NOMO-1 (cell line): ENCODE data around the gene SLCO4A1.

Experiments
- DNase-seq, 2 experiments: peaks; one replicate each; lab custom pipeline; 2025; ENCODE audit not compliant: unreplicated experiment in 2 of 2; lab: John Stamatoyannopoulos, UW

Gene SLCO4A1

DNA sequence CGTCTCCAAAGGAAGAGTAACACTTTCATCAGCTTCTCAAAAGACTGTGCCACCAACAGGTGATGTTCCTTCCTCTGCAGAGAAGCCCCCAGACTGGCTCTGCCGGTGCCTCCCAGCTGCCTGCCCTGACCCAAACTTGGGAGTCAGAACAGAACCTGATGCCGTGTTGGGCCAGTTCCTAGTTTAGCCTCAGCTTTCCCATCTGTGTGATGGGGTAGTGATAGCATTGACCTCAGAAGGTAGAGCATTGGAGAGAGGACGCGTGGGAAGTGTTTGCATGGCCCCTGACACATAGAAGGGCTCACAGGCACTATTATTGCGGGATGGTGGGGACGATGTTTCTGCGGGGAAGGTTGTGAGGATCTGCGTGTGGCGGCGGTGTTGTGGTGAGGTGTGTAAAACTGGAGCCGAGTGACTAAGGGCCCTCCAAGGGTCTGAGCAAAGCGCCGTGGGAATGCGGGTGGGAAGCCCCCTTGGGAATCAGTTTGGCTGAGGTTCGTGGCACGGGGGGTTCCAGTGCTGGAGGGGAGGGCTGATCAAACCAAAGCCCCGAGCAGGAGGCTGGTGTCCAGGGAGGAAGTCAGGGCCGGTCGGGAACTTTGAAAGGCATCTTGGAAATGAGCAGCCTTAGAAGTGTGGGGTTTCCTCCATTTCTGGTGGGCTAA lies 68.0 kb downstream of the SLCO4A1 start:
- DNase-seq = no peak

DNA sequence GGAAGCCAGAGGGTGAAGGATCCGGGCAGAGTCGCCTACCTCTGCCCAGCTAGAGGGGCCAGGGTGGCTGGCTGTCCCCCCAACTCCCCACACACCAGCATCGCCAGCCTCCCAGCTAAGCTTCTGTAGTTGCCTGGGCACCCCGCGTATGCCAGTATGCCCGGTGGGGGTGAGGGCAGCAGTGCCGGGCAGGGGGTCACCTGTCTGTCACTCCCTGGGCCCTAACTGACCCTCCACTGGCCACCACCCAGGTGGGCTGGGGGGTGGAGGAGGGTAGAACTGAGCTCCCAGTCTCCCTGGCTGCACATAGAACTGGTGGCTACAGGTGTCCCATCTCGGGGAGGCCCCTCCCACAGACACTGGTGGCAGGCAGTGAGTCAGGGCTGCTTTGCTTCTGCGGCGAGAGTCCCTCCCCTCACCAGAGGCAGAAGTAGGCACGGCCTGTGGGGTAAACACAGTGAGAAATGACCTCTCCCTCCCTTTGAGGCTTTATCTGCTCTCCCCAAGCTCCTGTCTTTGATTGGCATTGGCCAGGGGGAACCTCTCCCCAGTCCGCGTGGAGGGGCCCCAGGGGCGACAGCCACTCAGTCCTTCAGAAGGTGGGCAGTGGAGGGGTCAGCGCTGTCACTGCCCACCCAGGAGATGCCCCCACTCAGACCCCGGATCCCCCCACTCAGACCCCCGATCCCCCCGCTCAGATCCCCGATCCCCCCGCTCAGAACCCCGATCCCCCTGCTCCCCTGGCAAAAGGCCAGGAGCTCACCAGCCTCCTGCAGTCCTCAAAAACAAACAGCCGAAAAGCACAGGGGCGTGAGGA lies 68.8 kb downstream of the SLCO4A1 start:
- DNase-seq = peak; percentile 69 to 79

DNA sequence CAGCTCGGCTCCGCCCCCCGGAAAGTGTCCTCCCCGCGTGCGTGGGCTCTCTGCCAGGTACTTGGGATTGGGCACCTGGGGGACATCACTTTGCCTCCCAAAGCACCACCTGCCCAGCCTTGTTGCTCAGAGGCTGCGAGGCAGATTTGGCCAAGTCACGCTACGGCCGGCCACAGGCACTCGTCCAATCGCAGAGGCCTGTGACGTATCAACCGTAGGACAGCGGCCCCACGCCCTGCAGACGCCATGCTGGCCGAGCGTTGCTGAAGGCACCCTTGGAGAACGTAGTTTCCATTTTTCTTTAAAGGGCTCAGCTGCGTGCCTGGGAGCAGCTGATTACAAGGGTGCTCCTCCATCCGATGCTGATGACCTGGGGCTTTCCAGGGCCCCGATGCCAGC lies 69.4 kb downstream of the SLCO4A1 start:
- no peak for DNase-seq

DNA sequence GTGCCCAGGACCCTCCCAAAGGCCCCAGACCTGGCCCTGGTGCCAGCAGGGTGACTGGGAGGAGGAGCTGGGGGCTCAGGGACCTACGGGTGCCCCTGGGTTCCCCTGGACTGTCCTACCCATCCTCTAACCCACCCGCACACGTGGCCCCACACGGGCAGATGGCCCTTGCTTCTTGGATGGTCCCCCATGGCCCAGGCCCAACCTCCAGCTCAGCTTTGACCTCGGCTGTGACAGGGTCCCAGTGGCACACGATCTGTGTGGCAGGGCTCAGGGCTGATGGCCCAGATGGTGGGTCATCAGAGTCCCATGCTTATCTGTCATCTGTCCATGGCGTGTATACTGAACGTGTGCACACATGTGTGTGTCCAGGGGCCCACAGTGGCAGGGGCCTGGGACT lies 70.3 kb downstream of the SLCO4A1 start:
- DNase-seq = no peak

DNA sequence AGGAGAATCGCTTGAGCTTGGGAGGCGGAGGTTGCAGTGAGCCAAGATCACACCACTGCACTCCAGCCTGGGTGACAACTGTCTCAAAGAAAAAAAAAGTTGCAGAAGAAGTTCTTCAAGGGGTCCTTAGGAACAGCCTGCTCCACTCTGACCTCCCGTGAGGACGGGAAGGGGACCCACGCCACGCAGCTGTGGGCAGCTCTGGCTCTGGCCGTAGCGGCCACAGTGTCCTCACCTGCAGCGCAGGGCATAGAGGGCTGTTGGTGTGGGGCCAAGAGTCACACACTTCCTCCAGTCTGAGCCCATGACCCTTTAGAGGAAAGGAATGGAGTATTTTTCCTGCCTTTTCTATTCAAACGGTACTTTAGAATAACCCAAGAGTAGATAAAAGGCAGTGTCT lies 71.7 kb downstream of the SLCO4A1 start:
- no peak for DNase-seq

DNA sequence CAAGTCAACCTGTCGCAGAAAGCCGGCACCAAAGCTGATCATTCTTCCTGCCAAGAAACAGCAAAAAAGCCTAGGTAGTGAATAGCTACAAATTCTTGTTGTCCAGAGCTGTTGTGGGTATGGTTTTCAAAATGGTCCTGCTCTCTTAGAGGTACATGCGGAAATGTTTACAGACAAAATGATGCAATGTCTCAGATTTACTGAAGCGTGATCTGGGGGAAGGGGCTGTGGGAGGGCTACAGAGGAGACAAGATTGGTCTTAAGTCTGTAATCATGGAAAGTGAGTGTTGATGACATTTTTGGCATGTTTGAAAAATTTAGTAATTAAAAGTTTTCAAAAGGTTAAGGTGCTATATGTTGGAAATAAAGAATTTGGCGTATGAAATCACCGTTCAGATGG lies 72.5 kb downstream of the SLCO4A1 start:
- no peak for DNase-seq

DNA sequence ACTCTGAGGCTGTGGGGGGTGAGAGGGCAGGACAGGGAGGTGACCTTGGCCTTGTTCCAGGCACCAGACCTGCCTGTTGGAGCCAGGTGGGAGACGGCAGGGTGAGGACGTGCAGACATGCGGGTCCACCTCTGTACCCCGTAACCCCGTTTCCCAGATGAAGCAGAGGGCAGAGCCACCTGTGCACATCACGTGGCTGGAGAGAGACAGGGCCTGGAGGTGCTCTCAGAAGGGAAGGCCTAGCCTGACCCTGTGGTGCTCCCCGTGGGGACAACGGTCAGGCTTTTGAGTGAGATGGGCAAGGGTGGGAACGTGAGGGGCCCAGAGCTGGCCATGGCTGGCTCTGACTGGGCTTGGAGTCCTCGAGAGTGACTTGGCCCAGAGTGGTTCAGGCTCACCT lies 72.9 kb downstream of the SLCO4A1 start:
- no peak for DNase-seq

DNA sequence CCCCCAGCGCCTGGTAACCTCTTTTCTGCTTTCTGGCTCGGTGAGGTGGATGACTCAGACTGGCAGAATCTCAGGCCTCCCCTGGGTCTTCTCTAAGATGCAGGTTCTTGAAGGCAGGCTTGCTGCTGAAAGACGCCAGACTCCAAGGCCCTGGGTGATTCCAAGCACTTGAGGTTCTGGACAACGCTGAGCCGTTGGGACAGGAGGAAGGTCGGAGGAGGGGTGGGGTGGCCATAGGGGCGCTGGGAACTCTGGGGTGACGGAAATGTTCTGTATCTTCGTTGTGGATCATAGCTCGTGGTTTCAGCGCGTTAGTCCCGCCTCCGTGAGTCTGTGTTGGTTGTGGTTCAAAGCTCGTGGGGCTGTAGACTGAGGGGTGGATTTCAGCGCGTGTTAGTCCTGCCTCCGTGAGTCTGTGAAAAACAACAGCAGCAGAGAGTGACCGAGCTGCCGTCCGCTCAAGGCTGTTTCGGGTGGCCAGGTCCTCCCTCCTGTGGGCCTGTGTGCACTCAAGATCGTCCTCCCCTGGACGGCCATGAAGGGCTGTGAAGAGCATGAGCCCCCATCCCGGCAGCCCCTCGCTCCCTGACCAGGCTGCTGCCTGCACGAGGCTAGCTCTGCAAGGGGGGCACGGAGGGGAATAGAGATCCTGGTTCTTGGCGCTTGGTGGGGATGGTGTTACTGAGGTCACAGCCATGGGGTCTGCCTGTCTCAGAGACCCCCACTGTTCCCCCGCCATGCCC lies 74.1 kb downstream of the SLCO4A1 start:
- no peak for DNase-seq

DNA sequence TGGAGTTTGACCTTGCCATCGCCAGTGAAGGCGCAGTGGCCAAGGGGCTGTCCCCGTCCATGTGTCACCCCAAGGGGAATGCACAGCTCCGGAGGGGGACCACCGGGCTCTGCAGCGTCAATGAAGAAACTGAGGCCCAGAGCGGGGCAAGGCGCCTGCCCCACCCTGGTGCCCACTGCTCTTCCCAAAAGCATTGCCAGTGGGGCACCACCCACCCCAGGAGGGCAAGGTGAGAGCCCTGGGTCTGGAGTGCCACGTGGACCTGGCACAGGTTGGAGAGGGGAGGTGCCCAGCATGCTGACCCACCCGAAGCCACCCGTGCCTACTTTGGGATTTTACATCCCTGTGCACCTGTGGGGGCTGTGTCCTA lies 74.6 kb downstream of the SLCO4A1 start:
- DNase-seq = no peak

DNA sequence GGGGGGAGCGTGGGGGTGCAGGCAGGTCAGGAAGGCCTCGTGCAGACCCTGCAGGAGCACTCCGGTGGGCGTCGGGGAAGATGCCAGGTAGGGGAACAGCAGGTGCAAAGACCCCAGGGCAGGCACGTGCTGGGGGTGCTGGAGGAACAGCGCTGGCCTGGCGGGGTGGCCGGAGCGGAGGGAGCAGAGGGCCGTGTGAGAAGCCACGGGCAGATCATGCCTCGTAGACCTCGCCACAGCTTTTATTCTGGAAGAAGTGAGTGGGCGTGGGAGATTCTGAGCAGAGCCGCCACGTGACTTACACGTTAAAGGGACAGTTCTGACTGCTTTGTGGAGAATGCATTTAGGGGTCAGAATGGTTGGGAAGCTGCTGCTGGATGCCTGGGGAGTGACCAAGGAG lies 75.6 kb downstream of the SLCO4A1 start:
- no peak for DNase-seq

DNA sequence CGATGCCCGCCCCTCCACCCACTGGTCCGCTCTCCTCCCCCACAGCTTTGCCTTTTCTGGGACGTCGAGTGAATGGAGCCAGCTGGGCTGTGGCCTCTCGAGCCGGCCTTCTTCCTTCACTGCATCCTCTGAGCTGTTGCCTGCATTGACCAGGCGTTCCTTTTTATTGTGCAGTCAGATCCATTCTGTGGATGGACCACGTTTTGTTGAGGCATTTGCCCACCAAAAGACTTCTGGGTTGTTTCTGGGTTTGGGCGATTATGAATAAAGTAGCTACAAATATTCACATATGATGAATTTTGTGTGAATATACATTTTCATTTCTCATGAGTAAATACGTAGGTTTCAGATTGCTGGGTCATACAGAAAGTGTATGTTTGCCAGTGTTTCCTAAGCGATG lies 76.2 kb downstream of the SLCO4A1 start:
- DNase-seq = no peak

DNA sequence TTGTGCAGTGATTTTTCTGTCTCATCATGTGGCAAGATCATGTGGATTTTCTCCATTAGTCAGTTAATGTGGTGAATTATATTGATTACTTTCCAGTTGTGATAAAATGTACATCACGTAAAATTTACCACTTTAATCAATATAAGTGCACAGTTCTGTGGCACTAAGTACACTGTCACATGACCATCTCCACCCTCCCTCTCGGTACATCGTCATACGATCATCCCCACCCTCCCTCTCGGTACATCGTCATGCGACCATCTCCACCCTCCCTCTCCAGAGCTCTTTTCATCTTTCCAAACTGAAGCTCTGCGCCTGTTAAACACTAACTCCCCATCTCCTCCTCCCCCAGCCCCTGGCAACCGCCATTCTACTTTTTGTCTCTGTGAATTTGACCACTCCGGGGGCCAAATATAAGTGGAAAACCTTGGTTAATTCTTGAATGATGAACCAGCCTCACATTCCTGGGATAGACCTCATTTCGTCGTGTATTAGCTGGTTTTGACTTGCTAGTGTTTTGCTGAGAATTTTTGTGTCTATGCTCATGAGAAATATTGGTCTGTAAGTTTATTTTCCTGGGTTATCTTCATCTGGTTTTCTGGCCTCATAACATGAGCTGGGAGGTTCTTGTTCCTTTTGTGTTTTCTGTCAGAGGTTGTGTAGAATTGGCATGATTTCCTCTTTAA lies 77.1 kb downstream of the SLCO4A1 start:
- no peak for DNase-seq
